ENCODE measurements around the gene LDB2.
"Not testable (repeated sequence)": the region's sequence is repeated elsewhere in the genome, so short reads cannot be mapped to it uniquely, and the experiment has no call there.

- TF ChIP-seq, protein P1, sequence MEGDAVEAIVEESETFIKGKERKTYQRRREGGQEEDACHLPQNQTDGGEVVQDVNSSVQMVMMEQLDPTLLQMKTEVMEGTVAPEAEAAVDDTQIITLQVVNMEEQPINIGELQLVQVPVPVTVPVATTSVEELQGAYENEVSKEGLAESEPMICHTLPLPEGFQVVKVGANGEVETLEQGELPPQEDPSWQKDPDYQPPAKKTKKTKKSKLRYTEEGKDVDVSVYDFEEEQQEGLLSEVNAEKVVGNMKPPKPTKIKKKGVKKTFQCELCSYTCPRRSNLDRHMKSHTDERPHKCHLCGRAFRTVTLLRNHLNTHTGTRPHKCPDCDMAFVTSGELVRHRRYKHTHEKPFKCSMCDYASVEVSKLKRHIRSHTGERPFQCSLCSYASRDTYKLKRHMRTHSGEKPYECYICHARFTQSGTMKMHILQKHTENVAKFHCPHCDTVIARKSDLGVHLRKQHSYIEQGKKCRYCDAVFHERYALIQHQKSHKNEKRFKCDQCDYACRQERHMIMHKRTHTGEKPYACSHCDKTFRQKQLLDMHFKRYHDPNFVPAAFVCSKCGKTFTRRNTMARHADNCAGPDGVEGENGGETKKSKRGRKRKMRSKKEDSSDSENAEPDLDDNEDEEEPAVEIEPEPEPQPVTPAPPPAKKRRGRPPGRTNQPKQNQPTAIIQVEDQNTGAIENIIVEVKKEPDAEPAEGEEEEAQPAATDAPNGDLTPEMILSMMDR (conservative IDR thresholded peaks at IDR 0.05; ENCODE audit: low read depth in 2 of 2) = 0 out of 4 replicates have a peak, but pooled peaks of 1 of the 2 experiments have one; percentile 1
- not testable (repeated sequence) for TF ChIP-seq EZH2phosphoT487 (IDR thresholded peaks at IDR 0.05; ENCODE audit: unreplicated experiment); EZH2 (IDR thresholded peaks at IDR 0.05; ENCODE audit: low read depth, unreplicated experiment); CREB1 (CRISPR knock-in tag; IDR thresholded peaks at IDR 0.05; ENCODE audit: low read depth); POLR2AphosphoS5 (IDR thresholded peaks at IDR 0.05; ENCODE audit: low read depth); ZNF331 (CRISPR knock-in tag; IDR thresholded peaks at IDR 0.05; ENCODE audit: low read depth); STAT1 (IDR thresholded peaks at IDR 0.05; ENCODE audit: unreplicated experiment); ETS1 (IDR thresholded peaks at IDR 0.05)
- TF ChIP-seq, protein P2, sequence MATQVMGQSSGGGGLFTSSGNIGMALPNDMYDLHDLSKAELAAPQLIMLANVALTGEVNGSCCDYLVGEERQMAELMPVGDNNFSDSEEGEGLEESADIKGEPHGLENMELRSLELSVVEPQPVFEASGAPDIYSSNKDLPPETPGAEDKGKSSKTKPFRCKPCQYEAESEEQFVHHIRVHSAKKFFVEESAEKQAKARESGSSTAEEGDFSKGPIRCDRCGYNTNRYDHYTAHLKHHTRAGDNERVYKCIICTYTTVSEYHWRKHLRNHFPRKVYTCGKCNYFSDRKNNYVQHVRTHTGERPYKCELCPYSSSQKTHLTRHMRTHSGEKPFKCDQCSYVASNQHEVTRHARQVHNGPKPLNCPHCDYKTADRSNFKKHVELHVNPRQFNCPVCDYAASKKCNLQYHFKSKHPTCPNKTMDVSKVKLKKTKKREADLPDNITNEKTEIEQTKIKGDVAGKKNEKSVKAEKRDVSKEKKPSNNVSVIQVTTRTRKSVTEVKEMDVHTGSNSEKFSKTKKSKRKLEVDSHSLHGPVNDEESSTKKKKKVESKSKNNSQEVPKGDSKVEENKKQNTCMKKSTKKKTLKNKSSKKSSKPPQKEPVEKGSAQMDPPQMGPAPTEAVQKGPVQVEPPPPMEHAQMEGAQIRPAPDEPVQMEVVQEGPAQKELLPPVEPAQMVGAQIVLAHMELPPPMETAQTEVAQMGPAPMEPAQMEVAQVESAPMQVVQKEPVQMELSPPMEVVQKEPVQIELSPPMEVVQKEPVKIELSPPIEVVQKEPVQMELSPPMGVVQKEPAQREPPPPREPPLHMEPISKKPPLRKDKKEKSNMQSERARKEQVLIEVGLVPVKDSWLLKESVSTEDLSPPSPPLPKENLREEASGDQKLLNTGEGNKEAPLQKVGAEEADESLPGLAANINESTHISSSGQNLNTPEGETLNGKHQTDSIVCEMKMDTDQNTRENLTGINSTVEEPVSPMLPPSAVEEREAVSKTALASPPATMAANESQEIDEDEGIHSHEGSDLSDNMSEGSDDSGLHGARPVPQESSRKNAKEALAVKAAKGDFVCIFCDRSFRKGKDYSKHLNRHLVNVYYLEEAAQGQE (IDR thresholded peaks at IDR 0.05; ENCODE audit: unreplicated experiment) = not testable (repeated sequence)
Measured at GRCh38 chr4:16629274-16629673, 269.2 kb downstream of the LDB2 start.
